Inflammatory macrophage treated with lipopolysaccharide for 4 hours (primary cell): ENCODE results near the gene PHF12.
"Not testable (repeated sequence)": the region's sequence is repeated elsewhere in the genome, so short reads cannot be mapped to it uniquely, and the experiment has no call there.

ENCODE experiments used
- DNase-seq: peaks from one replicate; pipeline ENCODE4 v3.0.0-alpha.2; 2020

Gene PHF12

GRCh38 chr17:28953444-28954118, 2.3 kb upstream of the PHF12 start:
- peak; percentile 38 for DNase-seq

- peak; percentile 99 for DNase-seq
These were observed 965 bp upstream of the PHF12 start for GRCh38 chr17:28951991-28952975.

- no peak for DNase-seq
These were observed 428 bp downstream of the PHF12 start for GRCh38 chr17:28950752-28951427.

GRCh38 chr17:28950017-28950751, 1.1 kb downstream of the PHF12 start:
- peak; percentile 40 for DNase-seq

DNA sequence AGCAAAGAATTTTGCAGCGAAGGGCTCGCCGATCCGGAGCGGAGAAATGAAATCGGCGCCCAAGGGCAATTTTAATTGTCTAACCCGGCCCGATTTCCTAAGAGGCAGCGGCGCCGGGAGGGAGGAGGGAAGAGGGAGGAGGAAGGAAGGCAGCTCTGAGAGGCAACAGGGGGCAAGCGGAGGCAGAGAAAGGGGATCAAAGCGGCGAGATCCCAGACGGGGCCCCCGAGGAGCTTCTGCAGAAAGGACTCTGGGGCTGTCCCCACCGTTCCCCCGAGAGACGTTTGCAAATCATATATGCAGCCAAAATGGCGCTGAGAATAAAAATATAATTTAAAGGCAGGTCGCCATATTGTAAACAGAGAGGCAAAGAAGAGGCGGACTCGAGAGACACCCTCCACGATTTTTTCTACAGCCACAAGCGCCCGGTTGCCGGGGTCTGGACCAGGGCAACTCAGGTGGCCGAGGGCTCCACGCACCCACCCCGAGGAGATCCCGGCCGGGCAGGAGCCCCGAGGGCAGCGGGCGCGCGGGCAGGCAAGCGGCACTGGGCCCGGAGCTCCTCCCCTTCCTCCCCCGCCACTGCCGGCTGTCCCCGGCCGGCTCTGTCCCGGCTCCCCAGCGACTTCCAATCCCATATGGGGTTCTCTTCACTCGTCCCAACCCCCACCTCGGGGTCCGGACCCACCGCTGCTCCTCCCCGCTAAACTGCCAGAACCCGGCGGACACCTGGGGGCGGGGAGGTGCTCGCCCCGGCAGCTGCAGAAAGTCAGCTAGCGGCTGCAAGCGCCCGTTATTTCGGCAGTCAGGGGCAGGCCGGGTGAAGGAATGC, 1.9 kb downstream of the PHF12 start:
- peak; percentile 86 for DNase-seq

DNA sequence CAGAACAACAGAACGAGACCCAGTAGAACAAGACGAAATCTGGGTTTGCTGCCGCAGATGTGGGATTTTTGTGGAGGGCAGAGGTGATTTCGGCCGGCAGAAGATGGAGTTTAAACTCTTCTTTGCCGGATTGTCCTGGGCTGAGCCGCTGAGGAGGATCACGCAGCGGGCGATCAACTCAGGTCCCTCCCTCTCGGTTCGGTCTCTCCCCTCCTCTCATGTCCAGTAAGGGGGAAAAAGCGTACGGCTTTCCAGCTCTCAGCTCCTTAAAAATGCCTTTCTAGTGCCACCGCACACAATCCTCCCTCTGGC, 2.5 kb downstream of the PHF12 start:
- DNase-seq, result no peak

DNA sequence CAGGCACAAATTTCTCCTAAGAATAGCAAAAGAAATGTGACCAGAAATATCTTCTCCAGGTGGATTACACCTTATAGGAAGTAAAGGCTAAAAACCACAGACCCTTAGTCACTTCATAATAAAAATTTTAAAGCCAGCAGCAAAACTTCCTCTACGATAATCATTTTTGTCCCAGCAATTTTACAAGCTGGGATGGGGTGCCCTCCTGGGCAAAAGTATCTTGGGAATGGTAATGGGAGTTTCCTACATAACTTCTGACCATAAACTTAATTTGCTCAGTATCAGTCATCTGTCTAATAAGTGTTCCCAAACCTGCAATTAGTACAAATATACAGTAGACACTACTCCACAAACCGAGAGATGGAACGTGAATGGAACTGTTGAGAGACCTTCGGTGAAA, 3.0 kb downstream of the PHF12 start:
- no peak for DNase-seq

DNA sequence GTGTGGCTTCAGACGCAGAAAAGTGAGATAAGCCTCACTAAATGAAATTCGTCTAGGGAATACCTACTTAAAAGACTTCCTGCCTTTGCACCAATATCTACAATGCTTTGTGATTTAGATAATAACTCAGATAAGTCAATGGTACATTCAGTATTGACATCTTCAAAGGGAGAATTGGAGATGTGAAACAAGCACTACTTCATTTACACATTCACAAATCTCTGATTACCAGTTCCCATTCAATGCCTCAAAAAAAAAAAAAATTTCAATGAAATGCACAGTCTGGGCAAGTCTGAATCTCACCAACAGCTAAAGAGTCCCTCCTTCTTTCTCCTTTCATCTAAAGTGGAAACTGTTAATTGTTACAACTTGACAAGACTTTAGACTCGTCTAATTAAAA, 3.7 kb downstream of the PHF12 start:
- no peak for DNase-seq

DNA sequence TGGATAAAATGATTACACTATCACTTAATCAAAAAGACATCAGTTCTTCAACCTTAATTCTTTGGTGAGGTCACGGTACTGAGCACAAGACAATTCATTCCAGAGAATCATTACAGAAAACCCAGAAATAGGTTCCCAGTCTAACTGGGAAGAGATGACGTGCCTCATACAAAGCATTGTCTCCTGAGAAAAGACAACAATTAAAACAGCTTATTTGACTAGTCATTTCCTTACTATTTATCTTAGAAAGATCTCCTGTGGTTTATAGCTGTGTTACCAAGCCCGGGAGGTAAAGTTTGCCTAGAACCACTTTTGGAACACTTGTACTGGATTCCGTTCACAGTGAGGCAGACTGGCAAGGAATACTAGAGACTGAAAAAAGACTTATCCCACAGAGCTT, 5.1 kb downstream of the PHF12 start:
- DNase-seq, result no peak

DNA sequence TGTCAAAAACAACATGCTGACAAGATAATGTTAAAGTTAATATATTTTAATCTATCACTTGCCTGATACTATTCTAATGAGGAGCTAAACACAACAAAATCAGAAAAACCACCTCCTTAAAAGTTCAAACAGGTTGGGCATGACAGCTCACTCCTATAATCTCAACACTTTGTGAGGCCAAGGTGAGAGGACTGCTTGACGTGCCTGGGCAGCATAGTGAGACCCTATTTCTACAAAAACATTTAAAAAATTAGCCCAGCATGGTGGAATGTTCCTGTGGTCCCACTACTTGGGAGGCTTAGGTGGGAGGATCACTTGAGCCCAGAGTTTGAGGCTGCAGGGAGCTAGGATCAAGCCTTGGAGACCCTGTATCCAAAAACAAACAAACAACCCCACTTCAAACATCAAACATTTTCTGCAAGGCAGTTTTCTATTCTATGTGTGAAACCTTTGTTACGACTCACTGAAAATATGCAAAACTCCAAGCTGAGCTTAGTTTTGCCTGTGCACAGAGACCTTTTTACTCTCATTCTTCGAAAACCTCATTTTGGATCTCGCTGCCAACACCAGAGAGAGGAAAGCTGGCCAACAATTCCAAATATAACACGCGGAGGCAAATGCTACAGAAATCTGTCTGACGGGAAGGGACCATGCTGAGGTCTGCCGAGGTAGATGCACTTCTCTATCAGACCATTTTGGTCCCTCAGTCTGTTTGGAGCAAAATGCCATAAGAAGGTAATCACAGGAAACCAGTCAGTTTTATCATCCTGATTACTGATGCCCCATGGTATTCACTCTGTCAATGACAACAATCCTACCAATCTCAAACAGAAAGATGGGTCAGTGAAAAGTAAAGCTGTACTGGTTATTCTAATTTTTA, 6.2 kb downstream of the PHF12 start:
- DNase-seq, result no peak

- DNase-seq, result no peak
These were observed 7.0 kb downstream of the PHF12 start for GRCh38 chr17:28944343-28944742.

GRCh38 chr17:28942925-28943324, 8.4 kb downstream of the PHF12 start:
- DNase-seq, result no peak

GRCh38 chr17:28941251-28941650, 10.1 kb downstream of the PHF12 start:
- DNase-seq, result no peak

DNA sequence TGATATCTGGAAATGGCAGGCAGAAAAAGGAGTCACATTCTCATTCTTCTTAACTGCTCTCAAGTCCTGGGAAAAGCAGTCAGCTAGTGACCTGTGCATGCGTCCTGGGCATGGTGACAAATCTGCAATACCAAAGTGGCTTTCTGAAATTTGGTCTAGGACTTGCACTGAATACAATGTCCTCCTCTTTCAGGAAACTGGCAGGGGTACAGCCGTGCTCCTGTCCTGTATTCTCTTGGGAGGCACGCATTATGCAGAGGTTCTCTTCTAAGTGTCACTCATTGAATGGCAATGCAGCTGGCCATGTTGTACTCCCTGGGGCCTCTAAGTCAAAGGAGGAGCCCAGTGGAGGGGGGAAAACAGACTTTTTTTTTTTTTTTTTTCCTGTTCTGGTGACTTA, 10.6 kb downstream of the PHF12 start:
- no peak for DNase-seq

- DNase-seq, result peak; percentile 18
These were observed 11.2 kb downstream of the PHF12 start for GRCh38 chr17:28940142-28940541.

DNA sequence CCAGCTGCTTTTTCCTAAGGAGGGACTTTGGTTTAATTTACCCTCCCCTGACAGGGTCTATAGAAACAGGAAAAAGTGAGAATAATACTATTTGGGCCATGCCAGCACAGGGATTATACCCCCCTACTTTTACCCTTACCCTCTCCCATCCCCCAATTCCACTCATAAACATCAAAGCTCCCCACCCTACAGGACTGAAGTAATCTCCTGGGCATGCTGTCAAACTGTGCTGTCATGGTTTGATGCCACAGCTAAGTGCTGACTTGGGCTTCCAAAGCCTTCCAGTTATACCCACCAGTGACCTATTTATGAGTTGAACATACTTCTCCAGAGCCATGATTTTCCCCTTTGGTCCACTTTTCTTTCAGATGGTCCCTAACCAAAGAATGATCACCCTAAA, 12.8 kb downstream of the PHF12 start:
- no peak for DNase-seq

DNA sequence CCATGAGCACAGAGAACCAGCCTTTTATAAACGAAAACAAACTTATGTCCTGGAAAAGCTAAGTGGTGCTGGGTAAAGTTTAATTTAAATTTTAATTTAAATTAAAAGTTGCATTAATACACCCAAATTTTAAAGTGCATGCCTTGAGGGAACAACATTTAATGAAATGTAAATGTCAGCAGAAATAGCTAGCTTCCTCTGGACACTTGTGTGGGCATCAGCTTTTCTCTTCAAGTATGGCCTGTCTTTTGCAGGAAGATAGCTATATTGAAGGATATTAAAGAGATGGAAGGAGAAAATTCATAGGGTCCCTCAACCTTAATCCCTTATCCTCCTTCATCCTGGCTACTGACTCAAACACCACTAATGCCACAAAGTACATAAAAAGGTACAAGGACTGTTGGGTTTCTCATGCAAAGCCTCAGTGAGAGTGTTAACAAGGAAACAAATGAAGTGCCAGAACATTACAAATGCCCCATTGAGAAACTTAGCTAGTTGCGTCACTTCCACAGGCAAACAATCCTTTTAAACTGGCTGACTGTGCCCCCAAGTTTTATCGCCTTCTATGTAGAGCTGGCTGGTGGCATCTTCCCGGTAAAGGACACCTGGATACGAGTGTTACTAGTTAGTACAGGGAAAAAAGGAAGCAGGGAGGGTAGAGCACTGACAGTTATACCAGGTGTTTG, 14.1 kb downstream of the PHF12 start:
- DNase-seq, result peak; percentile 79

DNA sequence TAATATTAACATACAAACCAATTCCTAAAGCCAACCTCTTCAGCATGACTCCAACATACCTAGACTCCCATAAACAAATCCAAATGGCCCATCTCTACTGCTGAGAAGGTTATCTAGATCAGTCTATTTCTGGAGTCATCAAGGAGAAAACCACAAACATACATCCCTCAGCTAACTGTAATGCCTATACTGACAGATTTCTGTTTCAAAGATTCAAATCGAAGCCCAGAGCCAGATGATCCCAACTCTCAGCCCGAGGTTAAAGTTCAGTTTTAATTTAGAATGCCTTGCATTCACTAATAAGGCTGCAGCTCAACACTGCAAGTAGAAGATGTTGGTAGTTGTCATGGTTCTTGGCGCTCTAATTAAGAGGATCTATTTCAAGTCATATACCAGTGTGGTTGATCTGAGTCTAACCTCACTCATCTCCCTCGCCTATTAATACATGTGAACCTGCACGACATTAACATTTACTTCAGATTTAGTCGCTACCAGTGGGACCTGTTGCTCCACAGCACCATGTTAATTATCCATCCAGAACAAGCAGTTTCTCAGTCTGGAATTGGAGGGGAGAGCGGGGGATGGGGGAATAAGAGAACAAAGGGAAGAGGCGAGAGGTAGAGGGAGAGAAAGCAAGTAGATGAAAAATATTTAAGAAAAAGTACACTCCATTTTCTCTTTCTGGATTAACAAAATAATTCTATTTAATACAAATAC, 15.4 kb downstream of the PHF12 start:
- no peak for DNase-seq

- not testable (repeated sequence) for DNase-seq
These were observed 16.8 kb downstream of the PHF12 start for GRCh38 chr17:28934508-28934907.

GRCh38 chr17:28929787-28930186, 21.5 kb downstream of the PHF12 start:
- DNase-seq, result no peak
